DOHH2 (cell line): ENCODE measurements around the gene NEURL1B.

ENCODE experiments used
- H3F3A ChIP-seq: fragments of 200-600 bp; sonication (generic), shearing (Covaris generic); 2 replicates; pipeline ENCODE4 v1.6.0; 2016; ENCODE audit warnings: antibody characterized with exemption, mild to moderate bottlenecking; ENCODE audit not compliant: control insufficient read depth, insufficient read depth
- H3K27ac ChIP-seq: fragments of 200-600 bp; sonication (generic); 2 replicates; pipeline ENCODE4 v1.5.1; 2014; ENCODE audit warnings: low read depth, mild to moderate bottlenecking, low read length, moderate library complexity
- H3K27me3 ChIP-seq: fragments of 200-600 bp; sonication (generic); 2 replicates; pipeline ENCODE4 v1.6.1; 2014; ENCODE audit warnings: mild to moderate bottlenecking, low read length, mixed read lengths; ENCODE audit not compliant: control insufficient read depth
- H3K36me3 ChIP-seq: fragments of 200-600 bp; sonication (generic); 2 replicates; pipeline ENCODE4 v1.6.1; 2014; ENCODE audit warnings: mild to moderate bottlenecking, low read length, moderate library complexity, mixed read lengths; ENCODE audit not compliant: control insufficient read depth
- H3K4me1 ChIP-seq: fragments of 200-600 bp; sonication (generic); 2 replicates; pipeline ENCODE4 v1.6.1; 2014; ENCODE audit warnings: mild to moderate bottlenecking, low read length, mixed read lengths; ENCODE audit not compliant: control insufficient read depth
- H3K4me2 ChIP-seq: fragments of 200-600 bp; sonication (generic); 2 replicates; pipeline ENCODE4 v1.6.0; 2014; ENCODE audit warnings: mild to moderate bottlenecking, low read length, moderate library complexity
- H3K4me3 ChIP-seq: fragments of 200-600 bp; sonication (generic); 2 replicates; pipeline ENCODE4 v1.5.1; 2014; ENCODE audit warnings: mild to moderate bottlenecking, low read length, mixed read lengths
- H3K79me2 ChIP-seq: fragments of 200-600 bp; sonication (generic); 2 replicates; pipeline ENCODE4 v1.6.1; 2014; ENCODE audit warnings: mild to moderate bottlenecking, low read length, mixed read lengths; ENCODE audit not compliant: control insufficient read depth
- H3K9me2 ChIP-seq: fragments of 200-600 bp; sonication (generic); replicated peaks from 2 replicates; pipeline ENCODE4 v1.6.1; 2014; ENCODE audit warnings: mild to moderate bottlenecking, low read length, mixed read lengths; ENCODE audit not compliant: control insufficient read depth
- H3K9me3 ChIP-seq: fragments of 200-600 bp; sonication (generic); 2 replicates; pipeline ENCODE4 v1.6.1; 2014; ENCODE audit warnings: antibody characterized with exemption, low read length, mixed read lengths; ENCODE audit not compliant: control insufficient read depth, insufficient read depth
- H4K20me1 ChIP-seq: fragments of 200-600 bp; sonication (generic); 2 replicates; pipeline ENCODE4 v1.6.0; 2014; ENCODE audit warnings: low read depth, mild to moderate bottlenecking, antibody characterized with exemption, low read length, moderate library complexity; ENCODE audit not compliant: control insufficient read depth, insufficient read depth
- EZH2phosphoT487 ChIP-seq: fragments of 200-600 bp; sonication (generic); IDR thresholded peaks from 2 replicates; pipeline ENCODE4 v1.6.1; 2017; ENCODE audit warnings: borderline replicate concordance, mild to moderate bottlenecking, antibody characterized with exemption, low read length, moderate library complexity, mixed read lengths
- TF ChIP-seq, protein P1 (sequence below): fragments of 200-600 bp; sonication (generic); IDR thresholded peaks from one replicate; pipeline ENCODE4 v1.5.1; 2014; ENCODE audit warnings: antibody characterized with exemption, mild to moderate bottlenecking, low read depth, low read length; ENCODE audit not compliant: poor library complexity, severe bottlenecking

NEURL1B gene

GRCh38 chr5:172717481-172718195 lies 76.6 kb downstream of the NEURL1B start:
- Histone ChIP-seq H3K9me3 (no peaks in the 10 kb centered on the region), H3K9me2 (no peaks in the 10 kb centered on the region), H3K4me2 (no peak overlapping the region), H3K27ac (no peak overlapping the region), H3K4me1 (peaks cover 7% of the 10 kb centered on the region), H3F3A (no peaks in the 10 kb centered on the region), H3K79me2 (no peaks in the 10 kb centered on the region), H3K36me3 (no peaks in the 10 kb centered on the region), H4K20me1 (no peaks in the 10 kb centered on the region), H3K27me3 (peaks cover 18% of the 10 kb centered on the region), H3K4me3 (no peak overlapping the region)
- no peak for TF ChIP-seq EZH2phosphoT487
- TF ChIP-seq, protein P1, sequence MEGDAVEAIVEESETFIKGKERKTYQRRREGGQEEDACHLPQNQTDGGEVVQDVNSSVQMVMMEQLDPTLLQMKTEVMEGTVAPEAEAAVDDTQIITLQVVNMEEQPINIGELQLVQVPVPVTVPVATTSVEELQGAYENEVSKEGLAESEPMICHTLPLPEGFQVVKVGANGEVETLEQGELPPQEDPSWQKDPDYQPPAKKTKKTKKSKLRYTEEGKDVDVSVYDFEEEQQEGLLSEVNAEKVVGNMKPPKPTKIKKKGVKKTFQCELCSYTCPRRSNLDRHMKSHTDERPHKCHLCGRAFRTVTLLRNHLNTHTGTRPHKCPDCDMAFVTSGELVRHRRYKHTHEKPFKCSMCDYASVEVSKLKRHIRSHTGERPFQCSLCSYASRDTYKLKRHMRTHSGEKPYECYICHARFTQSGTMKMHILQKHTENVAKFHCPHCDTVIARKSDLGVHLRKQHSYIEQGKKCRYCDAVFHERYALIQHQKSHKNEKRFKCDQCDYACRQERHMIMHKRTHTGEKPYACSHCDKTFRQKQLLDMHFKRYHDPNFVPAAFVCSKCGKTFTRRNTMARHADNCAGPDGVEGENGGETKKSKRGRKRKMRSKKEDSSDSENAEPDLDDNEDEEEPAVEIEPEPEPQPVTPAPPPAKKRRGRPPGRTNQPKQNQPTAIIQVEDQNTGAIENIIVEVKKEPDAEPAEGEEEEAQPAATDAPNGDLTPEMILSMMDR = no peak

DNA sequence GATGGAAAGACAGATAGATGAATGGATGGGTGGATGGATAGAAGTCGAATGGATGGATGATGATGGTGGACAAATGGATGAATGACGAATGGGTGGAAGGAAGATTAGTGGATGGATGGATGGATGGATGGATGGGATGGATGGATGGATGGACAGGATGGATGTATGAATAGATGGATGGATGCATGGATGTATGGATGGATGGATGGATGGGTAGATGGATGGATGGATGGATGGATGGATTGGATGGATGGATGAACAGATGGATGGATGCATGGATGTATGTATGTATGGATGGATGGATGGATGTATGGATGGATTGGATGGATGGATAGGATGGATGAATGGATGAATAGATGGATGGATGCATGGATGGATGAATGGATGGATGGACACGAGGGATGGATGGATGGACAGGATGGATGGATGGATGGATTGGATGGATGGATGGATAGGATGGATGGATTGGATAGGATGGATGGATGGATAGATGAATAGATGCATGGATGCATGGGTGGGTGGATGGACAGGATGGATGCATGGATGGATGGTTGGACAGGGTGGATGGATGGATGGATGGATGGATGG lies 77.6 kb downstream of the NEURL1B start:
- H4K20me1 ChIP-seq = no peaks in the 10 kb centered on the region
- H3K4me3 ChIP-seq = no peak overlapping the region
- no peak overlapping the region for H3K4me2 ChIP-seq
- H3K4me1 ChIP-seq = peaks cover 7% of the 10 kb centered on the region
- H3K9me3 ChIP-seq = no peaks in the 10 kb centered on the region
- H3K79me2 ChIP-seq = no peaks in the 10 kb centered on the region
- H3K27me3 ChIP-seq = peaks cover 18% of the 10 kb centered on the region
- TF ChIP-seq, protein P1 = no peak
- no peak for TF ChIP-seq EZH2phosphoT487
- no peaks in the 10 kb centered on the region for H3K36me3 ChIP-seq
- H3K9me2 ChIP-seq = no peaks in the 10 kb centered on the region
- no peaks in the 10 kb centered on the region for H3F3A ChIP-seq
- H3K27ac ChIP-seq = no peak overlapping the region

GRCh38 chr5:172719211-172719610 lies 78.1 kb downstream of the NEURL1B start:
- Histone ChIP-seq H3K79me2 (no peaks in the 10 kb centered on the region), H4K20me1 (no peaks in the 10 kb centered on the region), H3K9me3 (no peaks in the 10 kb centered on the region), H3K4me1 (peaks cover 7% of the 10 kb centered on the region), H3K36me3 (no peaks in the 10 kb centered on the region), H3K4me3 (no peak overlapping the region), H3K9me2 (no peaks in the 10 kb centered on the region), H3K27me3 (peaks cover 18% of the 10 kb centered on the region), H3K4me2 (no peak overlapping the region), H3K27ac (no peak overlapping the region), H3F3A (no peaks in the 10 kb centered on the region)
- TF ChIP-seq, protein P1 = no peak
- TF ChIP-seq EZH2phosphoT487 = no peak
